ENCODE data around the gene PARD3. TPM values are rescaled to one million over a fixed set of nuclear protein-coding genes. Genes with fewer than 3 reads are reported as not detected.

PARD3 gene
- total RNA-seq, 4 donors from 2014 or later, result 27.3 to 65.3 (median 55.6) TPM

GRCh38 chr10:34654211-34654610 is 160.9 kb downstream of the PARD3 start:
- intact Hi-C loops (cut with DNase I; ENCODE audit: low total_unique reads), result no loop called here
- peaks cover 0 to 46% (median 13%) of the 10 kb centered on the region in 4 donors for H3K4me1 ChIP-seq
- no peak for DNase-seq

GRCh38 chr10:34653530-34653929 is 161.6 kb downstream of the PARD3 start:
- Histone ChIP-seq H3K27me3 (no peaks in the 10 kb centered on the region), H3K4me1 (peaks cover 0 to 41% (median 9%) of the 10 kb centered on the region in 4 donors), H3K9me3 (no peaks in the 10 kb centered on the region), H3K36me3 (no peaks in the 10 kb centered on the region), H3K27ac (no peak overlapping the region), H3K4me3 (no peak overlapping the region)
- in situ Hi-C loops (cut with MboI; ENCODE audit: low pct_ligation_motif_present in 1 of 4, low pct_unique_long_range_greater_than_20kb in 1 of 4, low sequenced_read_pairs in 3 of 4), result loop anchor here in 3 of 4 donors (25.0 kb wide), 1 partner anchor 334 kb away; no protein-coding TSS in a partner anchor
- DNase-seq, result no peak
- WGBS, 2 donors (ENCODE audit: low coverage in 1 of 2), result 66 to 87% methylated on average over 3 to 4 of the region's 4 CpGs
- TF ChIP-seq POLR2A (IDR thresholded peaks at IDR 0.05) (no peak), POLR2AphosphoS5 (IDR thresholded peaks at IDR 0.05) (no peak), EP300 (IDR thresholded peaks at IDR 0.05; ENCODE audit: low read depth) (no peak), CTCF (IDR thresholded peaks at IDR 0.05) (no peak)
- intact Hi-C loops (cut with DNase I; ENCODE audit: low total_unique reads), result no loop called here

More at GRCh38 chr10:34654211-34654610, 160.9 kb downstream of the PARD3 start:
- H3K27me3 ChIP-seq, result no peaks in the 10 kb centered on the region
- H3K27ac ChIP-seq, result no peak overlapping the region
- 31 to 49% methylated on average over 2 to 3 of the region's 3 CpGs for WGBS, 2 donors (ENCODE audit: low coverage in 1 of 2)
- no peak for TF ChIP-seq POLR2AphosphoS5 (IDR thresholded peaks at IDR 0.05)
- no peak for TF ChIP-seq EP300 (IDR thresholded peaks at IDR 0.05; ENCODE audit: low read depth)
- no peak for TF ChIP-seq POLR2A (IDR thresholded peaks at IDR 0.05)
- TF ChIP-seq CTCF (IDR thresholded peaks at IDR 0.05), result no peak
- no peak overlapping the region for H3K4me3 ChIP-seq
- H3K9me3 ChIP-seq, result no peaks in the 10 kb centered on the region
- in situ Hi-C loops (cut with MboI; ENCODE audit: low pct_ligation_motif_present in 1 of 4, low pct_unique_long_range_greater_than_20kb in 1 of 4, low sequenced_read_pairs in 3 of 4), result loop anchor here in 3 of 4 donors (25.0 kb wide), 1 partner anchor 333 kb away; no protein-coding TSS in a partner anchor
- H3K36me3 ChIP-seq, result no peaks in the 10 kb centered on the region

- TF ChIP-seq CTCF (IDR thresholded peaks at IDR 0.05), result no peak
- TF ChIP-seq EP300 (IDR thresholded peaks at IDR 0.05; ENCODE audit: low read depth), result no peak
- no peak for TF ChIP-seq POLR2A (IDR thresholded peaks at IDR 0.05)
- TF ChIP-seq POLR2AphosphoS5 (IDR thresholded peaks at IDR 0.05), result no peak
- in situ Hi-C loops (cut with MboI; ENCODE audit: low pct_ligation_motif_present in 1 of 4, low pct_unique_long_range_greater_than_20kb in 1 of 4, low sequenced_read_pairs in 3 of 4) (loop anchor here in 3 of 4 donors (25.0 kb wide), 1 partner anchor 336 kb away; no protein-coding TSS in a partner anchor), intact Hi-C loops (cut with DNase I; ENCODE audit: low total_unique reads) (no loop called here)
- Histone ChIP-seq H3K27me3 (no peaks in the 10 kb centered on the region), H3K4me1 (peaks cover 0 to 37% (median 6%) of the 10 kb centered on the region in 4 donors), H3K27ac (no peak overlapping the region), H3K9me3 (no peaks in the 10 kb centered on the region), H3K36me3 (no peaks in the 10 kb centered on the region), H3K4me3 (no peak overlapping the region)
- DNase-seq, result no peak
- WGBS, 2 donors (ENCODE audit: low coverage in 1 of 2), result 58 to 69% methylated on average over 3 to 12 of the region's 12 CpGs
Measured at GRCh38 chr10:34651416-34652195, 163.5 kb downstream of the PARD3 start.

- Histone ChIP-seq H3K36me3 (no peaks in the 10 kb centered on the region), H3K27me3 (no peaks in the 10 kb centered on the region), H3K9me3 (no peaks in the 10 kb centered on the region), H3K4me1 (peaks cover 0 to 26% (median 5%) of the 10 kb centered on the region in 4 donors), H3K4me3 (no peak overlapping the region), H3K27ac (no peak overlapping the region)
- WGBS, 2 donors (ENCODE audit: low coverage in 1 of 2), result 75 to 83% methylated on average over 1 to 8 of the region's 8 CpGs
- TF ChIP-seq POLR2AphosphoS5 (IDR thresholded peaks at IDR 0.05) (no peak), CTCF (IDR thresholded peaks at IDR 0.05) (no peak), EP300 (IDR thresholded peaks at IDR 0.05; ENCODE audit: low read depth) (no peak), POLR2A (IDR thresholded peaks at IDR 0.05) (no peak)
- in situ Hi-C loops (cut with MboI; ENCODE audit: low pct_ligation_motif_present in 1 of 4, low pct_unique_long_range_greater_than_20kb in 1 of 4, low sequenced_read_pairs in 3 of 4) (loop anchor here in 3 of 4 donors (25.0 kb wide), 1 partner anchor 337 kb away; no protein-coding TSS in a partner anchor), intact Hi-C loops (cut with DNase I; ENCODE audit: low total_unique reads) (no loop called here)
- no peak for DNase-seq
Measured at GRCh38 chr10:34650156-34650555, 164.9 kb downstream of the PARD3 start.
